Measurements from ENCODE around the gene PSAPL1.

PSAPL1 gene

DNA sequence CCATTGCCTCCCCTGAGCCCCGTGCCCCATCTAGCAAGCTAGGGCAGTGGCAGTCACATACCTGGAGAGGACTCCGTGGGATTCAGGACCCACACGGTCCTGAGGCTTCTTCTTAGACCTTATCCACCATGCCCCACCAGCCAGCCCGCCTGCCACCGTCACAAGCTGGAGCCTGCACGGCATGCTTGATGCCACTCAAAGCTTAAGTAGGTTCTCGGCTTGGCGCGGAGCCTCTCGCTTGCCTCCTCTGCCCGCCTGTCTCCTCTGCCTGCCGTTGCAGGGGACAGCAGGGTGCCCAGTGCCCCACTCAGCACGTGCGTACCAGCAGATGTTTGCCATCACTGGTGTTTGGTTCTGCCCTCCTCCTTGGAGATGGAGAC lies 14.1 kb downstream of the PSAPL1 start:
- DNase-seq, result no peak
- CTCF ChIA-PET, result interaction anchor here (1.1 kb wide), 1 partner anchor 13 kb away, joined by 6 read pairs; no protein-coding TSS in a partner anchor

DNA sequence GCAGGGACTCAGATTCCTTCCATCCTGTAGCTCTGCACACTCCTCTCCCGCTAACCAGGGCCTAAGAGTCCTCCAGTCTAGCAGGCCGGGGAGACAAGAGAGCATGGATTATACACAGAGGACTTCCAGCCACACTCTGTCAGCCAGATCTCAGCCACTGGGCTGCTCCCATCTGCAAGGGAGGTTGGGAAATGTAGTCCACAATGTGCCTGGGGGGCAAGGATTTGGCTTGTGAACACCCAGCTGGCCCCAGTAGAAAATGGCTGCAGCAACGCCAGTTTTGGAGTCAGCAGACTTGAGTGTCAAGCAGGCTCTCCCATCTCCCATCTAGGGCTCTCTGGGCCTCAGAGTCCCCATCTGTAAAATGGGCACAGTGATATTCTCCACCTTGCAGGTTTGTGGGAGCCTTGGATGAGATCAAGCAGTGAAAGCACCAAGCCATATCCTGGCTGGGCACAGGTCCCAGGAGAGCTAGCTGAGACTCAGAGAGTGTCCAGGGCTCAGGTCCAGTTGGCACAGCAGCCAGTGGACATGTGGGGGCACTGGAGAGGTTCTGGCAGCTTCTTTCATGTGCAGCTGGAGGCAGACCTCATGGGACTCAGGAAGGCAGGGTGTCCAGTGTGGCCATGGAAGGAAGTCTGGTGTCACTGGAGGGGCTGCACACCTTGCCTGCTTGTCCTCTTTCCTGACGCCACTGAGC lies 14.6 kb downstream of the PSAPL1 start:
- WGBS (ENCODE audit: insufficient coverage), result 100% methylated on average over 1 of the region's 4 CpGs
- peaks cover 0 to 7% (median 0%) of the 10 kb centered on the region in 5 experiments for H3K9me3 ChIP-seq (ENCODE audit: control extremely low read depth in 1 of 5, control insufficient read depth in 4 of 5, insufficient read depth in 2 of 5, low read depth in 1 of 5, low read length in 4 of 5)
- POLR2A ChIA-PET, result no interaction called here
- H3K27ac ChIP-seq (ENCODE audit: insufficient read depth in 1 of 2, low read depth in 1 of 2, low read length in 2 of 2, poor library complexity in 1 of 2, severe bottlenecking in 2 of 2), result no peak overlapping the region
- H3K27me3 ChIP-seq (replicated peaks in 2 of 5; ENCODE audit: control insufficient read depth in 4 of 5, insufficient read depth in 5 of 5, low read length in 4 of 5), result peaks cover 0 to 23% (median 4%) of the 10 kb centered on the region in 5 experiments
- H3K4me1 ChIP-seq (ENCODE audit: control extremely low read depth in 1 of 4, control insufficient read depth in 4 of 4, insufficient read depth in 4 of 4, low read length in 3 of 4), result no peaks in the 10 kb centered on the region
- H3K36me3 ChIP-seq (ENCODE audit: control insufficient read depth in 4 of 4, insufficient read depth in 4 of 4, low read length in 3 of 4), result no peaks in the 10 kb centered on the region
- H3K4me3 ChIP-seq (ENCODE audit: control insufficient read depth in 1 of 7, extremely low read depth in 1 of 7, insufficient read depth in 4 of 7, low read depth in 2 of 7, low read length in 6 of 7), result no peak overlapping the region
- no peak for DNase-seq
- CTCF ChIA-PET, result interaction anchor here (1.1 kb wide), 1 partner anchor 13 kb away, joined by 6 read pairs; no protein-coding TSS in a partner anchor

More for the DNA sequence above, 14.1 kb downstream of the PSAPL1 start:
- Histone ChIP-seq H3K36me3 (ENCODE audit: control insufficient read depth in 4 of 4, insufficient read depth in 4 of 4, low read length in 3 of 4) (no peaks in the 10 kb centered on the region), H3K4me3 (ENCODE audit: control insufficient read depth in 1 of 7, extremely low read depth in 1 of 7, insufficient read depth in 4 of 7, low read depth in 2 of 7, low read length in 6 of 7) (no peak overlapping the region), H3K27ac (ENCODE audit: insufficient read depth in 1 of 2, low read depth in 1 of 2, low read length in 2 of 2, poor library complexity in 1 of 2, severe bottlenecking in 2 of 2) (no peak overlapping the region), H3K27me3 (replicated peaks in 2 of 5; ENCODE audit: control insufficient read depth in 4 of 5, insufficient read depth in 5 of 5, low read length in 4 of 5) (peaks cover 0 to 17% (median 0%) of the 10 kb centered on the region in 5 experiments), H3K9me3 (ENCODE audit: control extremely low read depth in 1 of 5, control insufficient read depth in 4 of 5, insufficient read depth in 2 of 5, low read depth in 1 of 5, low read length in 4 of 5) (peaks cover 0 to 7% (median 0%) of the 10 kb centered on the region in 5 experiments), H3K4me1 (ENCODE audit: control extremely low read depth in 1 of 4, control insufficient read depth in 4 of 4, insufficient read depth in 4 of 4, low read length in 3 of 4) (no peaks in the 10 kb centered on the region)
- POLR2A ChIA-PET, result no interaction called here
- 90% methylated on average over 14 of the region's 14 CpGs for WGBS (ENCODE audit: insufficient coverage)

- 91% methylated on average over 13 of the region's 15 CpGs for WGBS (ENCODE audit: insufficient coverage)
- no peak overlapping the region for H3K27ac ChIP-seq (ENCODE audit: insufficient read depth in 1 of 2, low read depth in 1 of 2, low read length in 2 of 2, poor library complexity in 1 of 2, severe bottlenecking in 2 of 2)
- CTCF ChIA-PET, result no interaction called here
Measured at GRCh38 chr4:7418131-7418943, 16.4 kb downstream of the PSAPL1 start.

GRCh38 chr4:7417639-7418038 lies 17.1 kb downstream of the PSAPL1 start:
- CTCF ChIA-PET, result no interaction called here
- 100% methylated on average over 7 of the region's 9 CpGs for WGBS (ENCODE audit: insufficient coverage)
- POLR2A ChIA-PET, result no interaction called here

More at GRCh38 chr4:7418131-7418943, 16.4 kb downstream of the PSAPL1 start:
- no peak for DNase-seq
- peaks cover 0 to 35% (median 8%) of the 10 kb centered on the region in 5 experiments for H3K27me3 ChIP-seq (replicated peaks in 2 of 5; ENCODE audit: control insufficient read depth in 4 of 5, insufficient read depth in 5 of 5, low read length in 4 of 5)
- no peaks in the 10 kb centered on the region for H3K36me3 ChIP-seq (ENCODE audit: control insufficient read depth in 4 of 4, insufficient read depth in 4 of 4, low read length in 3 of 4)
- peaks cover 0 to 7% (median 0%) of the 10 kb centered on the region in 5 experiments for H3K9me3 ChIP-seq (ENCODE audit: control extremely low read depth in 1 of 5, control insufficient read depth in 4 of 5, insufficient read depth in 2 of 5, low read depth in 1 of 5, low read length in 4 of 5)
- POLR2A ChIA-PET, result no interaction called here
- no peaks in the 10 kb centered on the region for H3K4me1 ChIP-seq (ENCODE audit: control extremely low read depth in 1 of 4, control insufficient read depth in 4 of 4, insufficient read depth in 4 of 4, low read length in 3 of 4)
- no peak overlapping the region for H3K4me3 ChIP-seq (ENCODE audit: control insufficient read depth in 1 of 7, extremely low read depth in 1 of 7, insufficient read depth in 4 of 7, low read depth in 2 of 7, low read length in 6 of 7)

DNA sequence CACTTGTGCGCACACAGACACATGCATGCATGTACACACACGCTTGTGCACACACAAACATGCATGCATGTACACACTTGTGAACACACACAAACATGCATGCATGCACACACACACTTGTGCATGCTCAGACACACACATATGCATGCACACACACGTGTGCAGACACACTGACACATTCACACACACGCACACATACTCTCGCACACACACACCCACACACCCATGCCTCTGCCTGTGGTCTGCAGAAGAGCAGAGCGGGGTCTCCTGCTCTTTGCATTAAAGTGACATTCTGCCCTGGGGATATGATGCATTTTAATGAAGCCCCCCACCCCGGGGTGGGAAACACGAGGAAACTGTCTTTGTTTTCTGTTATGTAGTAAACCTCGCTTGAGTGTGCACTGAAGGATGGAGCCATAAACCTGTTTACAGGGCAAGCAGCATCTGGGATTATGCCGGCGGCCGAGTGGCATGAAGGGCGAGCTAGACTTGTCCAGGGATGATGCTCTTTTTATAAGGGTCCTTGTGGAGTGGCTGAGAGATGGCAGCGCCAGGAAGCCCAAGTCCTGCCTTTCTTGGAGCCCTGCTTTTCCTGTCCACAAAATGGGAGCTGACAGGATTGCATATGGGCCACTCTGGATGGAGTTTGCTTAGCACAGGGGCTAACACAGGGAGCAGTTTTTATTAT lies 17.8 kb downstream of the PSAPL1 start:
- no peaks in the 10 kb centered on the region for H3K36me3 ChIP-seq (ENCODE audit: control insufficient read depth in 4 of 4, insufficient read depth in 4 of 4, low read length in 3 of 4)
- peaks cover 0 to 7% (median 0%) of the 10 kb centered on the region in 5 experiments for H3K9me3 ChIP-seq (ENCODE audit: control extremely low read depth in 1 of 5, control insufficient read depth in 4 of 5, insufficient read depth in 2 of 5, low read depth in 1 of 5, low read length in 4 of 5)
- no peak overlapping the region for H3K4me3 ChIP-seq (ENCODE audit: control insufficient read depth in 1 of 7, extremely low read depth in 1 of 7, insufficient read depth in 4 of 7, low read depth in 2 of 7, low read length in 6 of 7)
- ChIA-PET POLR2A (no interaction called here), CTCF (no interaction called here)
- H3K4me1 ChIP-seq (ENCODE audit: control extremely low read depth in 1 of 4, control insufficient read depth in 4 of 4, insufficient read depth in 4 of 4, low read length in 3 of 4), result no peaks in the 10 kb centered on the region
- WGBS (ENCODE audit: insufficient coverage), result 81% methylated on average over 14 of the region's 14 CpGs
- H3K27me3 ChIP-seq (replicated peaks in 2 of 5; ENCODE audit: control insufficient read depth in 4 of 5, insufficient read depth in 5 of 5, low read length in 4 of 5), result peaks cover 0 to 45% (median 8%) of the 10 kb centered on the region in 5 experiments
- no peak overlapping the region for H3K27ac ChIP-seq (ENCODE audit: insufficient read depth in 1 of 2, low read depth in 1 of 2, low read length in 2 of 2, poor library complexity in 1 of 2, severe bottlenecking in 2 of 2)
- DNase-seq, result no peak

More at GRCh38 chr4:7417639-7418038, 17.1 kb downstream of the PSAPL1 start:
- Histone ChIP-seq H3K36me3 (ENCODE audit: control insufficient read depth in 4 of 4, insufficient read depth in 4 of 4, low read length in 3 of 4) (no peaks in the 10 kb centered on the region), H3K4me1 (ENCODE audit: control extremely low read depth in 1 of 4, control insufficient read depth in 4 of 4, insufficient read depth in 4 of 4, low read length in 3 of 4) (no peaks in the 10 kb centered on the region), H3K9me3 (ENCODE audit: control extremely low read depth in 1 of 5, control insufficient read depth in 4 of 5, insufficient read depth in 2 of 5, low read depth in 1 of 5, low read length in 4 of 5) (peaks cover 0 to 7% (median 0%) of the 10 kb centered on the region in 5 experiments), H3K27ac (ENCODE audit: insufficient read depth in 1 of 2, low read depth in 1 of 2, low read length in 2 of 2, poor library complexity in 1 of 2, severe bottlenecking in 2 of 2) (no peak overlapping the region), H3K27me3 (replicated peaks in 2 of 5; ENCODE audit: control insufficient read depth in 4 of 5, insufficient read depth in 5 of 5, low read length in 4 of 5) (peaks cover 0 to 39% (median 8%) of the 10 kb centered on the region in 5 experiments), H3K4me3 (ENCODE audit: control insufficient read depth in 1 of 7, extremely low read depth in 1 of 7, insufficient read depth in 4 of 7, low read depth in 2 of 7, low read length in 6 of 7) (no peak overlapping the region)
- no peak for DNase-seq

DNA sequence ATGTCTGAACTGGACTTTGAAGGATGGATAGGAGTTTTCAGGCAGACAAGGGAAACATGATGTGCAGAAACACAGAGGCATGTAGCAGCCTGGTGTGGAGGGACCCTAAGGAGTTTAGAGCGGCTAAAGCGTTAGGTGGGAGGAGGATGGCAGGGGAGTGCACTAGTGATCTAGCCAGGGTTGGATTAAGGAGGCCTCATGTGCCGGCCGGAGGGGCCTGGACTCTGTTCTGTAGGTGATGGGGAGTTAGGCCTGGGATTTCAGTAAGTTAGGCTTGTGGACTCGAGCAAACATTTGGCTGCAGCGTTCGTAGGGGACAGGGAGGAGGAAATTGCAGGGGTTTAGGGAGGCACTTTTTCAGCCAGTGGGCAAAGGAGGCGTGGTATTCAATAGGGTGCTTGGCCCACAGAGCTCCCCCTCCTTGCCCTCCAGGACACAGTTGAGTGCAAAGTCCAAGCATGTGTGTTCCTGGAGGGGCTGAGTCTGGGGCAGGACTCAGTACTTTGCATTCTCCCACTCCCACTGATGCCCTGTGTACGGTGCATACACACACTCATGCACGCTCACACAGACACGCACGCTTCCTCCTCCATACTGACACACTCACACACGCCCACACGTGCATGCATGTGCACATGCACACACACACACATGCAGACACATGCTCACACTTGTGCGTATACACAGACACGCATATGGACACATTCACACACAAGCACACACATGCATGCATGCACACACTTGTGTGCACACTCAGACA lies 18.6 kb downstream of the PSAPL1 start:
- peaks cover 0 to 50% (median 8%) of the 10 kb centered on the region in 5 experiments for H3K27me3 ChIP-seq (replicated peaks in 2 of 5; ENCODE audit: control insufficient read depth in 4 of 5, insufficient read depth in 5 of 5, low read length in 4 of 5)
- CTCF ChIA-PET, result no interaction called here
- H3K36me3 ChIP-seq (ENCODE audit: control insufficient read depth in 4 of 4, insufficient read depth in 4 of 4, low read length in 3 of 4), result no peaks in the 10 kb centered on the region
- H3K4me3 ChIP-seq (ENCODE audit: control insufficient read depth in 1 of 7, extremely low read depth in 1 of 7, insufficient read depth in 4 of 7, low read depth in 2 of 7, low read length in 6 of 7), result no peak overlapping the region
- WGBS (ENCODE audit: insufficient coverage), result 95% methylated on average over 11 of the region's 16 CpGs
- peaks cover 0 to 7% (median 0%) of the 10 kb centered on the region in 5 experiments for H3K9me3 ChIP-seq (ENCODE audit: control extremely low read depth in 1 of 5, control insufficient read depth in 4 of 5, insufficient read depth in 2 of 5, low read depth in 1 of 5, low read length in 4 of 5)
- no peak for DNase-seq
- H3K27ac ChIP-seq (ENCODE audit: insufficient read depth in 1 of 2, low read depth in 1 of 2, low read length in 2 of 2, poor library complexity in 1 of 2, severe bottlenecking in 2 of 2), result no peak overlapping the region
- H3K4me1 ChIP-seq (ENCODE audit: control extremely low read depth in 1 of 4, control insufficient read depth in 4 of 4, insufficient read depth in 4 of 4, low read length in 3 of 4), result no peaks in the 10 kb centered on the region
- POLR2A ChIA-PET, result no interaction called here

Data from common myeloid progenitor, CD34-positive (primary cell).